IPS-15b (cell line): ENCODE results near the gene KRTAP10-11.
"Not testable (repeated sequence)": the region's sequence is repeated elsewhere in the genome, so short reads cannot be mapped to it uniquely, and the experiment has no call there.

Experiments used
- H3K27me3 ChIP-seq: one replicate; pipeline ENCODE4 v1.6.1; 2013; ENCODE audit warnings: low read length; ENCODE audit not compliant: control insufficient read depth, insufficient read depth
- H3K36me3 ChIP-seq: one replicate; pipeline ENCODE4 v1.6.1; 2013; ENCODE audit warnings: low read length; ENCODE audit not compliant: control insufficient read depth, insufficient read depth
- H3K4me1 ChIP-seq: one replicate; pipeline ENCODE4 v1.6.1; 2013; ENCODE audit warnings: mild to moderate bottlenecking, low read length; ENCODE audit not compliant: control insufficient read depth, insufficient read depth
- H3K4me3 ChIP-seq: one replicate; pipeline ENCODE4 v1.5.1; 2013; ENCODE audit warnings: low read depth, low read length
- H3K9ac ChIP-seq: one replicate; pipeline ENCODE4 v1.6.1; 2013; ENCODE audit warnings: low read depth, mild to moderate bottlenecking, low read length
- H3K9me3 ChIP-seq: one replicate; pipeline ENCODE4 v1.6.1; 2013; ENCODE audit warnings: mild to moderate bottlenecking, low read length; ENCODE audit not compliant: control insufficient read depth, insufficient read depth

KRTAP10-11 gene

GRCh38 chr21:44609193-44609592 is 37.0 kb upstream of the KRTAP10-11 start:
- no peaks in the 10 kb centered on the region for H3K36me3 ChIP-seq
- H3K4me1 ChIP-seq: no peaks in the 10 kb centered on the region
- no peak overlapping the region for H3K4me3 ChIP-seq
- H3K27me3 ChIP-seq: no peaks in the 10 kb centered on the region
- H3K9ac ChIP-seq: no peak overlapping the region
- H3K9me3 ChIP-seq: peaks cover 5% of the 10 kb centered on the region

GRCh38 chr21:44610157-44610843 is 35.9 kb upstream of the KRTAP10-11 start:
- not testable (repeated sequence) for H3K4me1 ChIP-seq, H3K4me3 ChIP-seq, H3K36me3 ChIP-seq, H3K27me3 ChIP-seq, H3K9ac ChIP-seq, H3K9me3 ChIP-seq

- H3K36me3 ChIP-seq: no peaks in the 10 kb centered on the region
- H3K9me3 ChIP-seq: peaks cover 5% of the 10 kb centered on the region
- H3K9ac ChIP-seq: no peak overlapping the region
- no peaks in the 10 kb centered on the region for H3K4me1 ChIP-seq
- no peaks in the 10 kb centered on the region for H3K27me3 ChIP-seq
- no peak overlapping the region for H3K4me3 ChIP-seq
These were observed 34.7 kb upstream of the KRTAP10-11 start for GRCh38 chr21:44611551-44611950.

GRCh38 chr21:44612029-44612486 is 34.2 kb upstream of the KRTAP10-11 start, which contains the start of gene KRTAP10-8:
Gene KRTAP10-8 (plus strand): TSS chr21:44612079. CDS start chr21:44612101, 22 bp downstream.
- Histone ChIP-seq H3K4me1 (no peaks in the 10 kb centered on the region), H3K27me3 (no peaks in the 10 kb centered on the region), H3K9me3 (peaks cover 5% of the 10 kb centered on the region), H3K36me3 (no peaks in the 10 kb centered on the region), H3K4me3 (no peak within 1 kb of the TSS), H3K9ac (no peak within 1 kb of the TSS)

- no peak overlapping the region for H3K4me3 ChIP-seq
- peaks cover 5% of the 10 kb centered on the region for H3K9me3 ChIP-seq
- no peak overlapping the region for H3K9ac ChIP-seq
- H3K27me3 ChIP-seq: no peaks in the 10 kb centered on the region
- no peaks in the 10 kb centered on the region for H3K36me3 ChIP-seq
- no peaks in the 10 kb centered on the region for H3K4me1 ChIP-seq
These were observed 33.5 kb upstream of the KRTAP10-11 start for GRCh38 chr21:44612669-44613229.

- Histone ChIP-seq H3K9ac (no peak overlapping the region), H3K9me3 (peaks cover 5% of the 10 kb centered on the region), H3K4me3 (no peak overlapping the region), H3K36me3 (no peaks in the 10 kb centered on the region), H3K4me1 (no peaks in the 10 kb centered on the region), H3K27me3 (no peaks in the 10 kb centered on the region)
These were observed 32.6 kb upstream of the KRTAP10-11 start for GRCh38 chr21:44613386-44614155.

GRCh38 chr21:44614161-44614631 is 32.0 kb upstream of the KRTAP10-11 start:
- Histone ChIP-seq H3K36me3 (no peaks in the 10 kb centered on the region), H3K4me3 (no peak overlapping the region), H3K4me1 (no peaks in the 10 kb centered on the region), H3K9me3 (peaks cover 5% of the 10 kb centered on the region), H3K9ac (no peak overlapping the region), H3K27me3 (no peaks in the 10 kb centered on the region)

- no peak overlapping the region for H3K4me3 ChIP-seq
- no peak overlapping the region for H3K9ac ChIP-seq
- H3K4me1 ChIP-seq: no peaks in the 10 kb centered on the region
- no peaks in the 10 kb centered on the region for H3K27me3 ChIP-seq
- peaks cover 5% of the 10 kb centered on the region for H3K9me3 ChIP-seq
- no peaks in the 10 kb centered on the region for H3K36me3 ChIP-seq
These were observed 31.2 kb upstream of the KRTAP10-11 start for GRCh38 chr21:44614961-44615391.

- H3K9me3 ChIP-seq: peaks cover 4% of the 10 kb centered on the region
- H3K36me3 ChIP-seq: no peaks in the 10 kb centered on the region
- H3K9ac ChIP-seq: no peak overlapping the region
- H3K4me1 ChIP-seq: no peaks in the 10 kb centered on the region
- no peaks in the 10 kb centered on the region for H3K27me3 ChIP-seq
- H3K4me3 ChIP-seq: no peak overlapping the region
These were observed 30.7 kb upstream of the KRTAP10-11 start for GRCh38 chr21:44615466-44615865.

- no peaks in the 10 kb centered on the region for H3K27me3 ChIP-seq
- H3K4me3 ChIP-seq: no peak overlapping the region
- no peaks in the 10 kb centered on the region for H3K36me3 ChIP-seq
- no peaks in the 10 kb centered on the region for H3K9me3 ChIP-seq
- no peaks in the 10 kb centered on the region for H3K4me1 ChIP-seq
- H3K9ac ChIP-seq: no peak overlapping the region
These were observed 30.2 kb upstream of the KRTAP10-11 start for GRCh38 chr21:44615911-44616590.

- Histone ChIP-seq H3K9ac (no peak overlapping the region), H3K36me3 (no peaks in the 10 kb centered on the region), H3K4me3 (no peak overlapping the region), H3K4me1 (no peaks in the 10 kb centered on the region), H3K27me3 (no peaks in the 10 kb centered on the region), H3K9me3 (no peaks in the 10 kb centered on the region)
These were observed 29.7 kb upstream of the KRTAP10-11 start for GRCh38 chr21:44616591-44616926.
